ENCODE results near the gene IFNA2.

The IFNA2 gene

GRCh38 chr9:21385131-21385670, at the start of gene IFNA2:
IFNA2 (minus strand) TSS chr9:21385398; CDS start chr9:21385329, 69 bp downstream.
- TF ChIP-seq ZBTB7A (IDR thresholded peaks at IDR 0.05; ENCODE audit: low read depth) (no peak), USF1 (IDR thresholded peaks at IDR 0.05) (no peak), RAD21 (IDR thresholded peaks at IDR 0.05; ENCODE audit: low read depth) (no peak), MAX (IDR thresholded peaks at IDR 0.05) (no peak), CEBPB (IDR thresholded peaks at IDR 0.05) (no peak), FOXM1 (IDR thresholded peaks at IDR 0.05; ENCODE audit: borderline replicate concordance, low read depth) (no peak)

- no peak for TF ChIP-seq TCF12 (IDR thresholded peaks at IDR 0.05; ENCODE audit: low read depth)
- TF ChIP-seq NFIC (IDR thresholded peaks at IDR 0.05), result peak; percentile 43; the same call in 1 of the 2 replicates
- TF ChIP-seq FOXM1 (IDR thresholded peaks at IDR 0.05; ENCODE audit: borderline replicate concordance, low read depth), result no peak
- peak; percentile 42 for TF ChIP-seq RAD21 (IDR thresholded peaks at IDR 0.05; ENCODE audit: low read depth)
- TF ChIP-seq USF1 (IDR thresholded peaks at IDR 0.05), result no peak
These were observed 49.2 kb upstream of the IFNA2 start for GRCh38 chr9:21434202-21435014.

GRCh38 chr9:21432672-21433425, 47.7 kb upstream of the IFNA2 start:
- TF ChIP-seq ZBTB7A (IDR thresholded peaks at IDR 0.05; ENCODE audit: low read depth) (no peak), EGR1 (IDR thresholded peaks at IDR 0.05) (no peak), USF1 (IDR thresholded peaks at IDR 0.05) (no peak), CEBPB (IDR thresholded peaks at IDR 0.05) (no peak), TCF12 (IDR thresholded peaks at IDR 0.05; ENCODE audit: low read depth) (no peak), NFIC (IDR thresholded peaks at IDR 0.05) (no peak), YY1 (IDR thresholded peaks at IDR 0.05; ENCODE audit: low read depth) (no peak), CREB1 (IDR thresholded peaks at IDR 0.05; ENCODE audit: low read depth) (no peak), EP300 (IDR thresholded peaks at IDR 0.05; ENCODE audit: borderline replicate concordance) (no peak), REST (IDR thresholded peaks at IDR 0.05; ENCODE audit: low read depth) (no peak), RAD21 (IDR thresholded peaks at IDR 0.05; ENCODE audit: low read depth) (no peak), MAX (IDR thresholded peaks at IDR 0.05) (no peak), TEAD4 (IDR thresholded peaks at IDR 0.05) (no peak), TAF1 (IDR thresholded peaks at IDR 0.05; ENCODE audit: low read depth) (no peak)

GRCh38 chr9:21429191-21429590, 44.0 kb upstream of the IFNA2 start:
- TF ChIP-seq TAF1 (IDR thresholded peaks at IDR 0.05; ENCODE audit: low read depth) (no peak), TEAD4 (IDR thresholded peaks at IDR 0.05) (no peak), FOXM1 (IDR thresholded peaks at IDR 0.05; ENCODE audit: borderline replicate concordance, low read depth) (no peak), NFIC (IDR thresholded peaks at IDR 0.05) (no peak), TCF12 (IDR thresholded peaks at IDR 0.05; ENCODE audit: low read depth) (no peak), YY1 (IDR thresholded peaks at IDR 0.05; ENCODE audit: low read depth) (no peak), ZBTB7A (IDR thresholded peaks at IDR 0.05; ENCODE audit: low read depth) (no peak), EP300 (IDR thresholded peaks at IDR 0.05; ENCODE audit: borderline replicate concordance) (no peak), USF1 (IDR thresholded peaks at IDR 0.05) (no peak), REST (IDR thresholded peaks at IDR 0.05; ENCODE audit: low read depth) (no peak), CEBPB (IDR thresholded peaks at IDR 0.05) (no peak), MAX (IDR thresholded peaks at IDR 0.05) (no peak), CREB1 (IDR thresholded peaks at IDR 0.05; ENCODE audit: low read depth) (no peak), EGR1 (IDR thresholded peaks at IDR 0.05) (no peak), RAD21 (IDR thresholded peaks at IDR 0.05; ENCODE audit: low read depth) (no peak)
